Measurements from ENCODE around the gene MARF1. TPM values are rescaled to one million over a fixed set of nuclear protein-coding genes. Genes with fewer than 3 reads are reported as not detected.

MARF1 gene
- total RNA-seq, 3 donors from 2014 or later, result 60.1 to 162 (median 90.9) TPM

DNA sequence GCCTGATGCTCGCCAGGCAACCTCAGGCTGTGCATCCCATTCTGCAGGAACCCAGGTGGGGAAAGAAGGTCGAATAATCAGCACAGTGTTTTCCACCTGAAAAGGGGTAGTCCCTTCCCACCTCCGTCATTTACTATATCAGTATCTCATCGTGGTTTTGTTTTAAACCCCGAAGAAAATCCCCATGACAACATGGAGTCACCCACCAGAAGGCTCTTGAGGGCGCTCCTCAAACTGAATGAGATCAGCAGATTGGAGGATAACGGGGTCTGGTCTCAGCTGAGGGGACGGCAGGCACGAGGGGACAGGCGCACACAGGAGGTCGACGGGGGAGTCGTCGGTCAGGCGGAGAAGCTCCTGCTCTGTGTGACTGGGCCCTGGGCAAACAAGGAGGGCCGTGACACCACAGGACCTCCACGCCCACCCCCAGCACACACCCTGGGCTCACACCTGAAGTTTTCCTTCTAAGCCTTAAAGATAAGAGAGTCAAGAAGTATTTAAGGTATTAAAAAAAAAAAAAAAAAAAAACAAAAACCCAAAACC, 44.2 kb downstream of the MARF1 start:
- peaks cover 15% of the 10 kb centered on the region for H3K36me3 ChIP-seq (ENCODE audit: low read depth)
- no peaks in the 10 kb centered on the region for H3K4me1 ChIP-seq (ENCODE audit: low read depth)
- ATAC-seq (no peak), DNase-seq (no peak)
- no peak overlapping the region for H3K4me3 ChIP-seq
- intact Hi-C loops (cut with DNase I, micrococcal nuclease), result no loop called here
- H3K9me3 ChIP-seq, result no peaks in the 10 kb centered on the region
- TF ChIP-seq CTCF (IDR thresholded peaks at IDR 0.05), result no peak

DNA sequence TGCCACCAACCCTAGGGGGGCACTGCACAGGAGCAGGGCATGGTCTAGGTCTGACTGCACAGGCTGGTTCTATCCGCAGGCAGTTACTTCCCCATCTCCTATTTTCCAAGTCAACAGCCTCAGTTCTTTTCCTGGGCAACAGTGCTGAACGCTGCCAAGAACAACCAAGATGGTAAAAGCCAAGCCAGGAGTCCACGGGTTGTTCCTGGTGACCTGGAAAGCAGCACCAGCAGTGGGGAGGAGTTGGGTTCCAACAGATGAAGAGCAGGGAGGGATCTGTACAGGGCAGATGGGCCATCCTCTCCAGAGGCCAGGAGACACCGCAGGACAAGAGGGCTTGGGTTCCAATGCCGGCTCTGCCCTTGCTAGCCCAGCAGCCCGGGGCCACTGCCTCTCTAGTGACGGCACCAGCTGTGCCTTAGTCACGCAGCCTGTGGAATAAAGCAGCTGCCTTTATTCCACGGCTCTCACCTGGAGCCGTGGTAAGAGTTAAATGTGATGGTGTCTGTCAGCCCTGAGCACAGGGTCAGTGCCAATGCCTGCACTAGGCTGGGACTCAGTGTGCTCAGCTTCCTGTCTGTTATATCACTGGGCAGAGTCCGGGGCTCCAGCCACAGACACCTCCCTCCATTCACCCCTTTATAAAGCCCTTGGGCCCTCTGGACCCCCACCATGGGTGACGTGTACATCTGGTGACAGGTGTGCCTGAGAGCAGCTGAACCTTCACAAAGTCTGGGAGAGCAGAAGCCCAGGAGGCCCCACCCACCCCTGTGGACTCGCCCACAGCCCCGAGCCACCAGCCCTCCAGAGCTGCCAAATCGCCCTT, 44.9 kb downstream of the MARF1 start:
- Histone ChIP-seq H3K4me1 (ENCODE audit: low read depth) (no peaks in the 10 kb centered on the region), H3K36me3 (ENCODE audit: low read depth) (peaks cover 15% of the 10 kb centered on the region), H3K9me3 (no peaks in the 10 kb centered on the region), H3K4me3 (no peak overlapping the region)
- DNase-seq, result no peak
- TF ChIP-seq CTCF (IDR thresholded peaks at IDR 0.05), result no peak
- ATAC-seq, result no peak
- intact Hi-C loops (cut with DNase I, micrococcal nuclease), result no loop called here

GRCh38 chr16:15597135-15597534, 45.8 kb downstream of the MARF1 start:
- H3K4me1 ChIP-seq (ENCODE audit: low read depth), result peaks cover under 1% of the 10 kb centered on the region
- H3K9me3 ChIP-seq, result no peaks in the 10 kb centered on the region
- H3K36me3 ChIP-seq (ENCODE audit: low read depth), result peaks cover 15% of the 10 kb centered on the region
- H3K4me3 ChIP-seq, result no peak overlapping the region
- intact Hi-C loops (cut with DNase I, micrococcal nuclease), result no loop called here
- DNase-seq (no peak), ATAC-seq (no peak)
- TF ChIP-seq CTCF (IDR thresholded peaks at IDR 0.05), result no peak

DNA sequence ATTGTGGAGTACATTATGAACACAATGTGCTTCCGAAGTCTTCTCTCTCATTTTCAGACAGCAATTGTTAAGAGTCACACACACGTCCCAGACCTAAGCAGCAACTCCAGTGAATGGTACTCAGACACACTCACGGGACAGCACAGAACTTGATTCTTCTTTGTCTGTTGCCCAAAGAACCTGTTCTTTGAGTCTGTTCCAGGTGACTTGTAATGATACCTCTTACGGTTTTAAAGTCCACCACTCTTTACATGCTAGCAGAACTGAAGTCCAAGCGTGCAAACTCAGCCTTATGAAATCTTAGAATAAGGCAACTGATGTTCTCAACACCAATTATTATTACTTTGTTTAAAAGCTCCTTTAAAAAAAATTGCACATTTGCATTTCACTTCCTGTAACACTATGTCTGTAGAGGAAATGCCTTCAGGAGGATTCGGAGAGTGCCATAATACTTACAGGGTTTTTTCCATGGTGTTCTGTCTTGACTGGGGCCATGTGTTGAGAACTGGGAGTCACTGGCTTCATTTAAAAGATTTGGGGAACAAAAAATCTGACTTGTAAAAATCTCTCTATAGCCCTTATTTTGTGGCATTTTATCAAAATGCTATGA, 48.1 kb downstream of the MARF1 start:
- no peak overlapping the region for H3K4me3 ChIP-seq
- H3K36me3 ChIP-seq (ENCODE audit: low read depth), result peaks cover 15% of the 10 kb centered on the region
- H3K4me1 ChIP-seq (ENCODE audit: low read depth), result peaks cover 24% of the 10 kb centered on the region
- ATAC-seq (no peak), DNase-seq (no peak)
- TF ChIP-seq CTCF (IDR thresholded peaks at IDR 0.05), result no peak
- H3K9me3 ChIP-seq, result no peaks in the 10 kb centered on the region
- intact Hi-C loops (cut with DNase I, micrococcal nuclease), result no loop called here

DNA sequence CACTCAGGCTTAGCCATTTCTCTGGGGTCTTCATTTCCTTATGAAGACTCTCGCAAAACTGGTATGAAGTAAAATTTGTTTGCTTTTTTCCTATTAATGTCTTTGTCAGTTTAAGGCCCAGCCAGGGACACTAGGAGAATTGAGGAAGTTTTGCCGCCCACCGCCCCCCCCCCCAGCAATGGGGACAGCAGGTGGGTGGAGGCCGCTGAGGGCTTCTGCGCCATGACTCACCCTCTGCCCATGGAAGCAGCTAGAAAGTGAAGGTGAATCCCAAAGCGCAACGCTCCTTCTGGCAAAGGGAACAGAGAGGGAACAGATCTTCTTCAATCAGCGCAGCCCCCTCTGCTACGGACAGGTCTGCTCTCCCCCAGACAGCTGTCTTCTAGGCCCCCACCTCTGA, 49.7 kb downstream of the MARF1 start:
- Histone ChIP-seq H3K4me1 (ENCODE audit: low read depth) (peaks cover 28% of the 10 kb centered on the region), H3K4me3 (no peak overlapping the region), H3K9me3 (no peaks in the 10 kb centered on the region), H3K36me3 (ENCODE audit: low read depth) (peaks cover 6% of the 10 kb centered on the region)
- no peak for TF ChIP-seq CTCF (IDR thresholded peaks at IDR 0.05)
- intact Hi-C loops (cut with DNase I, micrococcal nuclease), result no loop called here
- DNase-seq (no peak), ATAC-seq (no peak)
